Natural killer cell (primary cell): ENCODE data around the gene KICS2. TPM values are rescaled to one million over a fixed set of nuclear protein-coding genes. Genes with fewer than 3 reads are reported as not detected.

Experiments used
- ATAC-seq, 3 donors: fragments of 150-1000 bp in 2 of 3; fragments of 200-7000 bp in 1 of 3; cut with Tn5 transposase; 1 replicate in 1 of 3; 2 replicates in 2 of 3; pipeline ENCODE4 v1.10.0; 2021; ENCODE audit warnings: mild to moderate bottlenecking in 2 of 3, moderate library complexity in 2 of 3
- DNase-seq, 2 donors: peaks; one replicate each; pipeline versions ENCODE4 v3.0.0 to v3.0.0-alpha.2; 2013 to 2021; ENCODE audit warnings: mixed read lengths in 1 of 2
- H3K27ac ChIP-seq: one replicate; pipeline ENCODE4 v1.5.1; 2013; ENCODE audit warnings: mild to moderate bottlenecking, low read length
- H3K27me3 ChIP-seq: one replicate; pipeline ENCODE4 v1.6.1; 2013; ENCODE audit warnings: low read length; ENCODE audit not compliant: control insufficient read depth, insufficient read depth
- H3K36me3 ChIP-seq: one replicate; pipeline ENCODE4 v1.6.1; 2013; ENCODE audit warnings: low read length; ENCODE audit not compliant: control insufficient read depth, insufficient read depth
- H3K4me1 ChIP-seq: one replicate; pipeline ENCODE4 v1.6.1; 2013; ENCODE audit warnings: low read length; ENCODE audit not compliant: control insufficient read depth, insufficient read depth
- H3K4me3 ChIP-seq: one replicate; pipeline ENCODE4 v1.5.1; 2013; ENCODE audit warnings: low read length
- H3K9me3 ChIP-seq: one replicate; pipeline ENCODE4 v1.6.1; 2013; ENCODE audit warnings: low read length; ENCODE audit not compliant: control insufficient read depth, insufficient read depth
- H3K27ac Mint-ChIP-seq, 2 donors: one replicate each; pipeline ENCODE4 v1.8.0; 2022; ENCODE audit warnings: mild to moderate bottlenecking in 2 of 2, mixed read lengths in 2 of 2, moderate library complexity in 1 of 2
- H3K27me3 Mint-ChIP-seq, 2 donors: one replicate each; pipeline ENCODE4 v1.8.0; 2022; ENCODE audit warnings: low read depth in 2 of 2, mixed read lengths in 2 of 2
- H3K36me3 Mint-ChIP-seq: one replicate; pipeline ENCODE4 v1.8.0; 2022; ENCODE audit warnings: mixed read lengths
- H3K4me1 Mint-ChIP-seq, 2 donors: one replicate each; pipeline ENCODE4 v1.8.0; 2022; ENCODE audit warnings: mixed read lengths in 2 of 2
- H3K4me3 Mint-ChIP-seq: one replicate; pipeline ENCODE4 v1.8.0; 2022; ENCODE audit warnings: mild to moderate bottlenecking, moderate library complexity, mixed read lengths
- H3K9me3 Mint-ChIP-seq, 2 donors: one replicate each; pipeline ENCODE4 v1.8.0; 2022; ENCODE audit warnings: mixed read lengths in 2 of 2
- CTCF ChIP-seq: fragments of 200-600 bp; IDR thresholded peaks from one replicate; pipeline ENCODE4 v1.8.0; 2022; ENCODE audit warnings: antibody characterized with exemption
- WGBS: methylation state at CpG from one replicate; pipeline ENCODE4 v1.1.7; 2013; ENCODE audit warnings: missing lambda C conversion rate; ENCODE audit not compliant: insufficient coverage; 5-methylcytosine and 5-hydroxymethylcytosine counted together
- intact Hi-C: fragments of 100-400 bp; cut with micrococcal nuclease; formaldehyde crosslinking; loops from one replicate; pipeline ENCODE4 v1.14.2; 2022
- total RNA-seq, 4 donors: library from RNA; stranded (reverse); fragments of 120-200 nt in 1 of 4; gene quantifications; one replicate each; pipeline versions ENCODE4 v1.2.3 to v1.2.4, GENCODE V29; 2013 to 2022

Gene KICS2
- total RNA-seq, 3 donors from 2014 or later (not counting 1 experiment from before 2014, with no cell fraction given), result 14.7 to 19.5 (median 15.6) TPM

GRCh38 chr12:64225626-64226025 is 3.5 kb upstream of the KICS2 start:
- Mint-ChIP-seq H3K27ac (no peak overlapping the region), H3K4me1 (peaks cover 17 to 18% of the 10 kb centered on the region in 2 donors), H3K4me3 (no peak overlapping the region), H3K27me3 (peaks cover 29 to 37% of the 10 kb centered on the region in 2 donors), H3K9me3 (no peaks in the 10 kb centered on the region), H3K36me3 (peaks cover 8% of the 10 kb centered on the region)
- Histone ChIP-seq H3K36me3 (no peaks in the 10 kb centered on the region), H3K4me1 (peaks cover 12% of the 10 kb centered on the region), H3K4me3 (no peak overlapping the region), H3K27me3 (no peaks in the 10 kb centered on the region), H3K27ac (no peak overlapping the region), H3K9me3 (no peaks in the 10 kb centered on the region)
- DNase-seq (no peak), ATAC-seq (no peak)
- no peak for TF ChIP-seq CTCF
- intact Hi-C loops, result loop anchor here (10.0 kb wide), 1 partner anchor 451 kb away; the partner anchor contains the start of gene RXYLT1
- WGBS, result no CpG with 5 or more reads among the region's 2 CpGs

- no peak for TF ChIP-seq CTCF
- DNase-seq (no peak), ATAC-seq (peak in 1 of 3 donors; percentile 6)
- peak overlapping the region; percentile 98 for H3K4me3 Mint-ChIP-seq
- H3K27me3 Mint-ChIP-seq, result peaks cover 14 to 19% of the 10 kb centered on the region in 2 donors
- H3K27ac Mint-ChIP-seq, result peak overlapping the region; percentile 96 to 97
- no peaks in the 10 kb centered on the region for H3K36me3 Mint-ChIP-seq
- Histone ChIP-seq H3K4me1 (peaks cover 12% of the 10 kb centered on the region), H3K27me3 (no peaks in the 10 kb centered on the region), H3K4me3 (peak overlapping the region; percentile 94), H3K9me3 (no peaks in the 10 kb centered on the region), H3K27ac (peak overlapping the region; percentile 94), H3K36me3 (no peaks in the 10 kb centered on the region)
- intact Hi-C loops, result loop anchor here (1.0 to 10.0 kb wide), 2 partner anchors 183 to 447 kb away; partner anchors contain the start of genes RXYLT1 and XPOT
- 0% methylated on average over 14 of the region's 16 CpGs for WGBS
- peaks cover 26 to 37% of the 10 kb centered on the region in 2 donors for H3K4me1 Mint-ChIP-seq
- no peaks in the 10 kb centered on the region for H3K9me3 Mint-ChIP-seq
Observed at GRCh38 chr12:64221651-64222008, 466 bp downstream of the KICS2 start.

- DNase-seq (no peak), ATAC-seq (no peak)
- H3K36me3 ChIP-seq, result peaks cover 2% of the 10 kb centered on the region
- no peaks in the 10 kb centered on the region for H3K9me3 Mint-ChIP-seq
- peaks cover 6 to 7% of the 10 kb centered on the region in 2 donors for H3K27me3 Mint-ChIP-seq
- peaks cover 12% of the 10 kb centered on the region for H3K4me1 ChIP-seq
- peak overlapping the region; percentile 25 for H3K4me3 Mint-ChIP-seq
- intact Hi-C loops, result loop anchor here (10.0 kb wide), 1 partner anchor 445 kb away; the partner anchor contains the start of gene RXYLT1
- H3K4me3 ChIP-seq, result no peak overlapping the region
- TF ChIP-seq CTCF, result no peak
- 100% methylated on average over 1 of the region's 3 CpGs for WGBS
- H3K27me3 ChIP-seq, result no peaks in the 10 kb centered on the region
- H3K9me3 ChIP-seq, result no peaks in the 10 kb centered on the region
- H3K27ac ChIP-seq, result no peak overlapping the region
- H3K36me3 Mint-ChIP-seq, result no peaks in the 10 kb centered on the region
- H3K4me1 Mint-ChIP-seq, result peaks cover 26 to 37% of the 10 kb centered on the region in 2 donors
- H3K27ac Mint-ChIP-seq, result no peak overlapping the region
Observed at GRCh38 chr12:64220046-64220445, 2.0 kb downstream of the KICS2 start.

- DNase-seq (no peak), ATAC-seq (no peak)
- Histone ChIP-seq H3K4me3 (no peak overlapping the region), H3K4me1 (peaks cover 12% of the 10 kb centered on the region), H3K9me3 (no peaks in the 10 kb centered on the region), H3K27ac (no peak overlapping the region), H3K36me3 (peaks cover 4% of the 10 kb centered on the region), H3K27me3 (no peaks in the 10 kb centered on the region)
- H3K4me3 Mint-ChIP-seq, result peak overlapping the region; percentile 45
- intact Hi-C loops, result no loop called here
- no peaks in the 10 kb centered on the region for H3K9me3 Mint-ChIP-seq
- peaks cover 26 to 37% of the 10 kb centered on the region in 2 donors for H3K4me1 Mint-ChIP-seq
- peaks cover 1 to 2% of the 10 kb centered on the region in 2 donors for H3K27me3 Mint-ChIP-seq
- H3K36me3 Mint-ChIP-seq, result no peaks in the 10 kb centered on the region
- H3K27ac Mint-ChIP-seq, result peak overlapping the region; percentile 78 to 85
- TF ChIP-seq CTCF, result no peak
- 0% methylated on average over 1 of the region's 2 CpGs for WGBS
Observed at GRCh38 chr12:64219145-64219544, 3.0 kb downstream of the KICS2 start.
